NCI-H1417 (cell line): ENCODE data around the gene ZMYND8.
A peak's percentile ranks its signal among the peaks of the same experiment; 100 is the strongest.
"Not testable (repeated sequence)": the region's sequence is repeated elsewhere in the genome, so short reads cannot be mapped to it uniquely, and the experiment has no call there.

ENCODE experiments used
- DNase-seq, 3 experiments: peaks; one replicate each; lab custom pipeline; 2025; lab: John Stamatoyannopoulos, UW

The ZMYND8 gene

GRCh38 chr20:47370850-47371782, 14.6 kb upstream of the ZMYND8 start:
- no peak for DNase-seq

- DNase-seq, result no peak
These were observed 13.7 kb upstream of the ZMYND8 start for GRCh38 chr20:47370214-47370613.

GRCh38 chr20:47368301-47368700, 11.8 kb upstream of the ZMYND8 start:
- no peak for DNase-seq

- DNase-seq, result not testable (repeated sequence)
These were observed 9.8 kb upstream of the ZMYND8 start for GRCh38 chr20:47366301-47366700.

GRCh38 chr20:47365023-47365764, 8.7 kb upstream of the ZMYND8 start:
- no peak for DNase-seq

GRCh38 chr20:47362361-47363219, 6.1 kb upstream of the ZMYND8 start:
- no peak for DNase-seq

GRCh38 chr20:47361057-47361915, 4.8 kb upstream of the ZMYND8 start:
- no peak for DNase-seq

GRCh38 chr20:47360297-47361056, 4.0 kb upstream of the ZMYND8 start:
- peak; percentile 66 to 85 (median 76) for DNase-seq

GRCh38 chr20:47359530-47360296, 3.2 kb upstream of the ZMYND8 start:
- DNase-seq, result no peak

- DNase-seq, result peak; percentile 35 to 52 (median 47)
These were observed 2.4 kb upstream of the ZMYND8 start for GRCh38 chr20:47358672-47359529.

- peak in 2 of 3 experiments; percentile 27 to 52 for DNase-seq
These were observed 1.7 kb upstream of the ZMYND8 start for GRCh38 chr20:47358039-47358671.

GRCh38 chr20:47357296-47358038, 968 bp upstream of the ZMYND8 start:
- peak; percentile 75 to 91 (median 83) for DNase-seq

- DNase-seq, result peak in 1 of 3 experiments; percentile 65
These were observed 326 bp downstream of the ZMYND8 start for GRCh38 chr20:47356220-47356525.

GRCh38 chr20:47355489-47356219, 845 bp downstream of the ZMYND8 start:
- peak in 2 of 3 experiments; percentile 34 to 64 for DNase-seq

GRCh38 chr20:47354714-47355488, 1.6 kb downstream of the ZMYND8 start:
- DNase-seq, result peak in 2 of 3 experiments; percentile 15 to 43

GRCh38 chr20:47354464-47354713, 2.1 kb downstream of the ZMYND8 start:
- DNase-seq, result no peak
